ENCODE measurements around the gene HDLBP. TPM values are rescaled to one million over a fixed set of nuclear protein-coding genes. Genes with fewer than 3 reads are reported as not detected.

Gene HDLBP
- total and polyA plus RNA-seq, 12 donors: 206 to 419 (median 353) TPM

DNA sequence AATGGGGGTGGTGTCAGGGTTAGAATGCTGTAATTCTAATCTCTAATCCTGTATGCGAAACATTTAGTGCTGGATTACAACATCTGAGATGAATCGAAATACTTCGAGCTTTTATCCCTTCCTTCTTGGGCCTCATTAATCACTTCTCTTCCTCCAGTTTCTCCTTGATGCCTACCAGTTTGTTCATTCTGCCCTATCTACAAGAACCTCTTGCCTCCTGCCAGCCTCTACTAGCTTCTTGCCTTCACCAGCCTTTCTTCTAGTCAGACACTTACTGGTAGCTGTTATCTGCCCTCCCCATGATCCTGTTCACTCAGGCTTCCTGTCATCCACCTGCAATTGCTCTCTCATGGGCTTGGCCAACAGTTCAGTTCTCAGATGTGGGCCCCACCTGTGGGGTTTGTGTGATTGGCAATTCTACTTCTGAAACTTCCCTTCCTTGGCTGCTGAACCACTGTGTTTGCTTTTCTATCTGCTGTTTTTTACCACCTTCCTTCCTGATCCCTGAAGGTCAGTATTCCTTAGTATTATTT lies 25.2 kb upstream of the HDLBP start:
- ATAC-seq (no peak), DNase-seq (no peak)
- peaks cover 0 to 19% (median 8%) of the 10 kb centered on the region in 9 donors for H3K4me1 ChIP-seq
- H3K27ac ChIP-seq: peak overlapping the region in 1 of 10 donors; percentile 46
- no peaks in the 10 kb centered on the region for H3K27me3 ChIP-seq
- TF ChIP-seq, protein P1, sequence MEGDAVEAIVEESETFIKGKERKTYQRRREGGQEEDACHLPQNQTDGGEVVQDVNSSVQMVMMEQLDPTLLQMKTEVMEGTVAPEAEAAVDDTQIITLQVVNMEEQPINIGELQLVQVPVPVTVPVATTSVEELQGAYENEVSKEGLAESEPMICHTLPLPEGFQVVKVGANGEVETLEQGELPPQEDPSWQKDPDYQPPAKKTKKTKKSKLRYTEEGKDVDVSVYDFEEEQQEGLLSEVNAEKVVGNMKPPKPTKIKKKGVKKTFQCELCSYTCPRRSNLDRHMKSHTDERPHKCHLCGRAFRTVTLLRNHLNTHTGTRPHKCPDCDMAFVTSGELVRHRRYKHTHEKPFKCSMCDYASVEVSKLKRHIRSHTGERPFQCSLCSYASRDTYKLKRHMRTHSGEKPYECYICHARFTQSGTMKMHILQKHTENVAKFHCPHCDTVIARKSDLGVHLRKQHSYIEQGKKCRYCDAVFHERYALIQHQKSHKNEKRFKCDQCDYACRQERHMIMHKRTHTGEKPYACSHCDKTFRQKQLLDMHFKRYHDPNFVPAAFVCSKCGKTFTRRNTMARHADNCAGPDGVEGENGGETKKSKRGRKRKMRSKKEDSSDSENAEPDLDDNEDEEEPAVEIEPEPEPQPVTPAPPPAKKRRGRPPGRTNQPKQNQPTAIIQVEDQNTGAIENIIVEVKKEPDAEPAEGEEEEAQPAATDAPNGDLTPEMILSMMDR (IDR thresholded peaks at IDR 0.05): no peak
- intact Hi-C loops (cut with DNase I): loop anchor here in 2 of 10 donors (10.0 kb wide), 2 partner anchors 86 to 186 kb away; partner anchors contain the start of gene PPP1R7 (in 1 of the 2)
- WGBS, 2 donors: 84 to 96% methylated on average over 3 of the region's 3 CpGs
- no peaks in the 10 kb centered on the region for H3K9me3 ChIP-seq
- H3K4me3 ChIP-seq: no peak overlapping the region
- peaks cover 5 to 95% (median 62%) of the 10 kb centered on the region in 9 donors for H3K36me3 ChIP-seq

DNA sequence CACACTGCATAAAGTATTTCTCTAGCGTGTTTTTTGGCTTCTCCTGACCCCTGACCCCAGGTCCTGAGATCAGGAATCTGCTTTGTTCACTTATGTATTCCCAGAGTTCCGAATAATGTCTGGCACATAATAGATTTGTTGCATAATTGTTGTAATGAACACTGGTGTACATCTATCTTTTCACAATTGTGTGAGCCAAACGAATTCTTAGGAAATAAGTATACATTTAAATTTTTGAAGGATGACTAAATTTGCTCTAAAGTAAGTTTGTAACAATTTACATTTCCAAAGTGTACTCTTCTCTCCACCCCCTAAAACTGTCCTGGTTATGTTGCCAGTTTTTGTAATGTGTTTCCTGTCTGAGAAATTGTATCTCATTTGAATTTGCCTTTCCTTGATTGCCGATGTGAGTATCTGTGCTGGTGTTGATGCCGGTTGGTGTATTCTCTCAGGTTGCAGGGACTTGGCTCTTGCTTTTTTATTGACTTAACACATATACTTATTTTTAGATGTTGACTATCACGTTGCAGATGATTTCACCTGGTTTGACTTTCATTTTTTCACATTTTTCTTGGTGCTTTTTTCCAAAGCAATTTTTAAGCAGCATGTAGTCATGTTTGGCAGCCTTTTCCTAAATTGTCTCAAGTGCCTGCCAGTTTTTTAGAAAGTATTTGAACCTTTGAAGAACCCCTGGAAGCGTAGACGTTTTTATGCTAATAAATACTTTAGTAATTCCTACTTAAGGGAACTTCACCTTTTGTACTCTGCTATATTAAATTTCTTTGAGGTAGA lies 24.6 kb upstream of the HDLBP start:
- Histone ChIP-seq H3K27me3 (no peaks in the 10 kb centered on the region), H3K9me3 (no peaks in the 10 kb centered on the region), H3K4me1 (peaks cover 0 to 19% (median 8%) of the 10 kb centered on the region in 9 donors), H3K4me3 (no peak overlapping the region), H3K27ac (peak overlapping the region in 1 of 10 donors; percentile 46), H3K36me3 (peaks cover 5 to 95% (median 57%) of the 10 kb centered on the region in 9 donors)
- ATAC-seq (peak in 1 of 8 donors; percentile 19), DNase-seq (no peak)
- WGBS, 2 donors: 56 to 62% methylated on average over 8 of the region's 8 CpGs
- TF ChIP-seq, protein P1 (IDR thresholded peaks at IDR 0.05): no peak
- intact Hi-C loops (cut with DNase I): loop anchor here in 2 of 10 donors (10.0 kb wide), 2 partner anchors 85 to 185 kb away; partner anchors contain the start of gene PPP1R7 (in 1 of the 2)

DNA sequence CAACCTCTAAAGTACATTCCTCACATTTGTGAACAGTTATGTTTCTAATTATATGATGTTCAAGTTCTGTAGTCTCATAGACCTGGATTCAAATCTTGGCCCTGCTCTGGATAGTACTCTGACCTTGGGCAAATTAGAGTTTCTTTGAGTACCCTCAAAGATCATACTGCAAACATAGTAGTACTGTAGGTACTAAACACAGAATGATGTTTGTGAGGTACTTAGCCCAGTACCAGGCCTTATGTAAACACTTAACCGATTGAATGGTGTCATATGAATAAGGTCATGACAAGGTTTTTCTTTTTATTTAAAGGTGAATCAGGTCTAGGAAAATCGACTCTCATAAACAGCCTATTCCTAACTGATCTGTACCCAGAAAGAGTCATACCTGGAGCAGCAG lies 19.3 kb upstream of the HDLBP start:
- ATAC-seq (no peak), DNase-seq (no peak)
- TF ChIP-seq, protein P1 (IDR thresholded peaks at IDR 0.05): no peak
- no peaks in the 10 kb centered on the region for H3K9me3 ChIP-seq
- H3K4me1 ChIP-seq: peaks cover 0 to 7% (median 3%) of the 10 kb centered on the region in 9 donors
- 87 to 88% methylated on average over 2 of the region's 2 CpGs for WGBS, 2 donors
- no peak overlapping the region for H3K27ac ChIP-seq
- peaks cover 0 to 90% (median 42%) of the 10 kb centered on the region in 9 donors for H3K36me3 ChIP-seq
- H3K4me3 ChIP-seq: no peak overlapping the region
- intact Hi-C loops (cut with DNase I): no loop called here
- no peaks in the 10 kb centered on the region for H3K27me3 ChIP-seq

DNA sequence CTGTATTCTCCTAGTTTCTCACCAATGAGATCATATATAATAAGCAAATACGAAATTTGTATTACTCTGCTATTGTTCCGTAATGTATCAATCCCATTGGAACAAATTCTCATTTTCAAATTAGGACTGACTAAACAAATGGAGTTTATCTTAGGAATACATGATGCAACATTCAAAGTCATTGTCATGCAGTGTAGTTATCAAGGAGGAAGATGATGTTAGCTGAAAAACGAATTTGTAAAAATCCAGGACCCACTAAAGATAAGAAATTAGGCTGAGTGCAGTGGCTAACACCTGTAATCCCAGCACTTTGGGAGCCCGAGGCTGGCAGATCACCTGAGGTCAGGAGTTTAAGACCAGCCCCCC lies 15.1 kb upstream of the HDLBP start:
- Histone ChIP-seq H3K4me3 (no peak overlapping the region), H3K4me1 (peaks cover 0 to under 1% (median 0%) of the 10 kb centered on the region in 9 donors), H3K27ac (no peak overlapping the region), H3K36me3 (peaks cover 0 to 95% (median 31%) of the 10 kb centered on the region in 9 donors), H3K9me3 (no peaks in the 10 kb centered on the region), H3K27me3 (no peaks in the 10 kb centered on the region)
- DNase-seq: no peak
- intact Hi-C loops (cut with DNase I): no loop called here
- ATAC-seq: no peak
- TF ChIP-seq, protein P1 (IDR thresholded peaks at IDR 0.05): no peak
- 85 to 88% methylated on average over 4 of the region's 4 CpGs for WGBS, 2 donors

All from heart right ventricle (tissue), 16 donors.